Measurements from ENCODE around the gene TSPAN7. TPM values are rescaled to one million over a fixed set of nuclear protein-coding genes. Genes with fewer than 3 reads are reported as not detected.

Gene TSPAN7
- total RNA-seq, 6 experiments from 2014 or later: not detected

DNA sequence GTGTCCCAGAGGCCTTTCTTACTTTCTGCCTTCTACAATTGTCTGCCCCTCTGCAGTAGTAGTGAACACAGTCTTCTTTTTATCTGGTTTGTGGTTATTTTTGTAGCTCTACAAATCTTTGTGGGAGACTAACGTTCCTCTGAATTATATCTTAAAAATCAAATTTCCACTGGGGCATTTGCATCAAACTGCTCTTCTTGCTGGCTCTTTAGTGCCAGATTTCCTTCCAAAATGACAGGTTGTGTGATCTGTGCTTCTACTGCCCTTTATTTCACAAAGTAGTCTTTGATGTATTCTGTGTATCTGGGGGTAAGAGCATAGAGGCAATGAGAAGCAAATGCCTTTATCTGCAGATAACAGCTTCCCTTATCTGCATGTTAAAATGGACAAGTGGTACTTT lies 34.5 kb downstream of the TSPAN7 start:
- no peak for DNase-seq
- Mint-ChIP-seq H3K36me3 (ENCODE audit: low read depth) (no peaks in the 10 kb centered on the region), H3K4me3 (no peak overlapping the region), H3K27me3 (ENCODE audit: insufficient read depth) (peaks cover 2% of the 10 kb centered on the region; the same call in 1 of the 2 replicates), H3K27ac (no peak overlapping the region), H3K9me3 (no peaks in the 10 kb centered on the region), H3K4me1 (ENCODE audit: low read depth) (no peaks in the 10 kb centered on the region)
- TF ChIP-seq, protein P1, sequence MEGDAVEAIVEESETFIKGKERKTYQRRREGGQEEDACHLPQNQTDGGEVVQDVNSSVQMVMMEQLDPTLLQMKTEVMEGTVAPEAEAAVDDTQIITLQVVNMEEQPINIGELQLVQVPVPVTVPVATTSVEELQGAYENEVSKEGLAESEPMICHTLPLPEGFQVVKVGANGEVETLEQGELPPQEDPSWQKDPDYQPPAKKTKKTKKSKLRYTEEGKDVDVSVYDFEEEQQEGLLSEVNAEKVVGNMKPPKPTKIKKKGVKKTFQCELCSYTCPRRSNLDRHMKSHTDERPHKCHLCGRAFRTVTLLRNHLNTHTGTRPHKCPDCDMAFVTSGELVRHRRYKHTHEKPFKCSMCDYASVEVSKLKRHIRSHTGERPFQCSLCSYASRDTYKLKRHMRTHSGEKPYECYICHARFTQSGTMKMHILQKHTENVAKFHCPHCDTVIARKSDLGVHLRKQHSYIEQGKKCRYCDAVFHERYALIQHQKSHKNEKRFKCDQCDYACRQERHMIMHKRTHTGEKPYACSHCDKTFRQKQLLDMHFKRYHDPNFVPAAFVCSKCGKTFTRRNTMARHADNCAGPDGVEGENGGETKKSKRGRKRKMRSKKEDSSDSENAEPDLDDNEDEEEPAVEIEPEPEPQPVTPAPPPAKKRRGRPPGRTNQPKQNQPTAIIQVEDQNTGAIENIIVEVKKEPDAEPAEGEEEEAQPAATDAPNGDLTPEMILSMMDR (IDR thresholded peaks at IDR 0.05): no peak

DNA sequence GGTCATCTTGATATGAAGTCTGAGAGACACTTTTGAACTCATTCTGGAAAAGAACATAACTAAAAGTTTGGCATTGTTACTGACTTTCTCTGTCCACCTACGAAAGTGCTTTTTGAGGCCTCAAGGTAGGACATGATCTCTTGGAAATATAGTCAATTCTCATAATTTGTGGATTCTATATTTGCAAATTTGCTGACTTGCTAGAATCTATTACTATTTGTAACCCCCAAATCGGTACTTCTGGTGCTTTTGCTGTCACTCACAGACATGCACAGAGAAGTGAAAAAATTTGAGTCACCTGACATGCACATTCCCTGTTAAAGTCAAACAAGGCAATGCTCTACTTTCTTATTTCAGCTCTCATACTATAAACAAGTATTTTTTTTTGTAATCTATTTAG lies 35.6 kb downstream of the TSPAN7 start:
- Mint-ChIP-seq H3K27ac (no peak overlapping the region), H3K9me3 (no peaks in the 10 kb centered on the region), H3K36me3 (ENCODE audit: low read depth) (no peaks in the 10 kb centered on the region), H3K4me3 (no peak overlapping the region), H3K4me1 (ENCODE audit: low read depth) (no peaks in the 10 kb centered on the region), H3K27me3 (ENCODE audit: insufficient read depth) (no peaks in the 10 kb centered on the region; the same call in 1 of the 2 replicates)
- TF ChIP-seq, protein P1 (IDR thresholded peaks at IDR 0.05): no peak
- DNase-seq: no peak

DNA sequence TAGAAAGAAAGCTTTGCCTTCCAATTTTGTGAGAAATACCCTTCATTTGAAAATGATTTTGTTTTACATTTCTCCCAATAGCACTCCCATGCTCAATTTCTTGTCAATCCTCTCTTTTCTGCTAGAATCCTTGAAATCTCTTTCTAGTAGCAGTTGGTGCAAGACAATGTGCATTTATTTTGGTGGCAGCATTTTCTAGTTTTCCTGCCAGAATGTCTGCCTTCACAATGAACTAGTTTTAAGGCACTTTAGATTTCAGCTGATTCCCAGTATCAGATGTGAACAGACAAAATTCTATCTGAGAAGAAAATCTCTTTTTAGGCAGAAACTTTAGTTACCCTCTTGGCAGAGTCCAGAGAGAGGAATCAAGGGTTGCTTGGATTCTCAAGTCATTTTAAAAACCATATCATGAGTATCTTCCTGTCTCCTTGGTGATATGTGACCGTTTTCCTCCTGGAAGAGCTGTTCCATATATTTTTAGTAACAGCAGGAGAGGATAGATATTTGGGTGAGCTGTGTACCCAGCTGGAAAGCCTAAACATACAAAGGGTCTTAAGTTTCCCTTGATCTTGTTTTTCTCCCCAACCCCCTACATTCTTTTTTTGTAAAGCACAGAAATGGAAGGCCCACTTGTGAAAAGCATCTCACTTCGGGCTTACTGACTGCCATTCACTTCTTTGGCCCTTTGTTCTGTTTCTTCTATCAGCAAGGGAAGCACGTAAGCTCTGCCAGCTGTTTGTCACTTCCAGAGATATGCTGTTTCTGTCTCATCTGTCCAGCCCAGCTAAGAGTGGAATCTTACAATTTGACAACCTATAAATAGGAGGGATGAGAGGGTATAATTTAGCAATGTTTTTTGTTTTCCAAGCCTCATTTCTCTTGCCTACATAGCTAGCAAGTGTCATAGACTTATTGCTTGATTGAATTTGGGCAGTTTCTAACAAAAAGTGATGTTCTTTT lies 38.7 kb downstream of the TSPAN7 start:
- H3K4me3 Mint-ChIP-seq: no peak overlapping the region
- no peaks in the 10 kb centered on the region for H3K27me3 Mint-ChIP-seq (ENCODE audit: insufficient read depth)
- H3K36me3 Mint-ChIP-seq (ENCODE audit: low read depth): no peaks in the 10 kb centered on the region
- H3K27ac Mint-ChIP-seq: no peak overlapping the region
- H3K4me1 Mint-ChIP-seq (ENCODE audit: low read depth): no peaks in the 10 kb centered on the region
- no peak for DNase-seq
- TF ChIP-seq, protein P1 (IDR thresholded peaks at IDR 0.05): no peak
- H3K9me3 Mint-ChIP-seq: no peaks in the 10 kb centered on the region

DNA sequence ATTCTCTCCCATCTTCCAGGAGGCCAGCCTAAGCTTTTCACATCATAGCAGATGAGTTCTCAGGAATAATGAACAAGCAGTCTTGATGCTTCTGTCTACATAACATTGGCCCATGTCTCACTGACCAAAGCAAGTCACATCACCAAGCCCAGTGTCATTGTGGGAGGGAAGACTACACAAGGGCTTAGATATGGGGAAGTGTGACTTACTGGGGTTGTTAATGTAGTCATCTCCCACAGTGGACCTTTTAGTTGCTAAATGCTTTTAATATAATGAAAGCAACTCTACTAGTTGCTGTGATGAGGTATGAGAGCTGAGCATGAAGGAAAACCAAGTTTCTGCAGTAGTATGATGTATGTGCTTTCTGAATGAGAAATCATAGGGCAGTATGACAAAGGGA lies 40.5 kb downstream of the TSPAN7 start:
- Mint-ChIP-seq H3K4me1 (ENCODE audit: low read depth) (no peaks in the 10 kb centered on the region), H3K9me3 (no peaks in the 10 kb centered on the region), H3K27me3 (ENCODE audit: insufficient read depth) (no peaks in the 10 kb centered on the region), H3K4me3 (no peak overlapping the region), H3K36me3 (ENCODE audit: low read depth) (no peaks in the 10 kb centered on the region), H3K27ac (no peak overlapping the region)
- TF ChIP-seq, protein P1 (IDR thresholded peaks at IDR 0.05): no peak
- DNase-seq: no peak

DNA sequence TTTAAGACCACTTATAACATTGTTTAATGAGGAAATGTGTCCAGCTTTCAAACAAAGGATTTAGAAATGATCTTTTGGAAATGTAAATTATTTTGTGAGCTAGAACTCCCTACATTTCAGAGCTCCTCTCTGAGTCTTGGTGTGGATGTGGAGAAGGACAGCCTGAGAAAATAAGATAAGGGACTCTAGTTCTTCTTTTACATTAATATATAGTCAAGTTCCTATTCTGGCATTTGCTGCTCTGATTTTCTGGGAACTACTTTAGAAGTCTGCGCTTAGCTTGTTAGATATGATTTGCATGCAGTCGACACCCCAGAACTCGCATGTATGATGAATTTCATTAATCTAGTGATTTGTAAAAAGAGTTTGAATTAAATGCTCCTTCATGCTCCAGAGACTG lies 45.5 kb downstream of the TSPAN7 start:
- Mint-ChIP-seq H3K36me3 (ENCODE audit: low read depth) (no peaks in the 10 kb centered on the region), H3K4me1 (ENCODE audit: low read depth) (no peaks in the 10 kb centered on the region), H3K27me3 (ENCODE audit: insufficient read depth) (no peaks in the 10 kb centered on the region; the same call in 1 of the 2 replicates), H3K9me3 (no peaks in the 10 kb centered on the region), H3K27ac (no peak overlapping the region), H3K4me3 (no peak overlapping the region)
- no peak for DNase-seq
- TF ChIP-seq, protein P1 (IDR thresholded peaks at IDR 0.05): no peak
